ENCODE data around the gene CARD6. TPM values are rescaled to one million over a fixed set of nuclear protein-coding genes. Genes with fewer than 3 reads are reported as not detected.
"Not testable (repeated sequence)": the region's sequence is repeated elsewhere in the genome, so short reads cannot be mapped to it uniquely, and the experiment has no call there.

Gene CARD6
- total RNA-seq, 1 donor from 2014 or later: 1.7 TPM

- H3K4me3 Mint-ChIP-seq: no peak overlapping the region
- no peak for DNase-seq
- peak overlapping the region; percentile 73 for H3K27ac Mint-ChIP-seq
- H3K4me1 Mint-ChIP-seq: peaks cover 9% of the 10 kb centered on the region
- H3K36me3 Mint-ChIP-seq (ENCODE audit: low read depth): peaks cover 2% of the 10 kb centered on the region
- no peaks in the 10 kb centered on the region for H3K27me3 Mint-ChIP-seq
- intact Hi-C loops (cut with micrococcal nuclease): loop anchor here (1.0 kb wide), 3 partner anchors 15 to 22 kb away; partner anchors contain the start of genes PRKAA1 and RPL37
- no peaks in the 10 kb centered on the region for H3K9me3 Mint-ChIP-seq
These were observed 27.4 kb upstream of the CARD6 start for GRCh38 chr5:40813698-40814281.

DNA sequence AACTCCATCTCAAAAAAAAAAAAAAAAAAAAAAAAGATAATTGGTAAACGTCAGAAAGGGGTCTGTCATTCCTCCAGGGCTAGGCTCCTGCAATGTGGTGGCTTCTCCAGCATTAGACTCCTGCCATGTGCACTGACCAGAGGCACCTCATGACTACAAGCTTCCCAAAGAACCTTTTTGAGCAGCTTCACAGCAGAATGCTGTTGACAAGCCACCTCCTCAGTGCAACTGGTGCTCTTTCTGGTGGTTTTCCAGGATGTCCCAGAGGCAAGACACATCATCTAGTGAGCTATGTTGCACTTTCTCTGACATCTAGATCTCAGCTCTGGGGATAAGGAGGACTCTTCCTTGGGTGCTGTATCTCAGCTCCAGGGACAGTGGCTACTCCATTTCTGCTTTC lies 17.7 kb upstream of the CARD6 start:
- intact Hi-C loops (cut with micrococcal nuclease): no loop called here
- peaks cover 13% of the 10 kb centered on the region for H3K4me1 Mint-ChIP-seq
- no peak overlapping the region for H3K4me3 Mint-ChIP-seq
- no peak for DNase-seq
- H3K9me3 Mint-ChIP-seq: no peaks in the 10 kb centered on the region
- peak overlapping the region; percentile 5 for H3K27ac Mint-ChIP-seq
- H3K27me3 Mint-ChIP-seq: no peaks in the 10 kb centered on the region
- H3K36me3 Mint-ChIP-seq (ENCODE audit: low read depth): peaks cover 35% of the 10 kb centered on the region

DNA sequence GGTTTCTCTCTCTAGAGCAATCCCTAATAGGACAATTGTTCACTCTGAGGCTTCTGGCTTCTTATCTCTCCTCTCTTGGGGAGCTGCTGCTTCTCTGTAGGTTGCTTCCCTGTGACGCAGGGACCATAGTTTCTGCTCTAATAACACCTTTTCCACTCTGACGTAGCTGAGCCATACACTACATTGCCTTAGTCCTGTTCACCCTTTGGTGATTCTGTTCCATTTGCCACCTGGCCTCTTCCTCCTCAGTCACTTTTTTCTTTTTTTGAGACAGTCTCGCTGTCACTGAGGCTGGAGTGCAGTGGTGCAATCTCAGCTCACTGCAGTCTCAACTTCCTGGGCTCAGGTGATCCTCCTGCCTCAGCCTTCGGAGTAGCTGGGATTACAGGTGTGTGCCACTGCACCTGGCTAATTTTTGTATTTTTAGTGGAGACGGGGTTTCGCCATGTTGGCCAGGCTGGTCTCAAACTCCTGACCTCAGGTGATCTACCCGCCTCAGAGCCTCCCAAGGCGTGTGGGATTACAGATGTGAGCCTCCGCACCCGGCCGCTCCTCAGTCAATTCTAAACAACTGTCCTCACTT lies 15.6 kb upstream of the CARD6 start:
- H3K27me3 Mint-ChIP-seq; DNase-seq; H3K9me3 Mint-ChIP-seq; intact Hi-C loops (cut with micrococcal nuclease); H3K27ac Mint-ChIP-seq; H3K4me3 Mint-ChIP-seq: not testable (repeated sequence)
- H3K4me1 Mint-ChIP-seq: peaks cover 25% of the 10 kb centered on the region
- H3K36me3 Mint-ChIP-seq (ENCODE audit: low read depth): peaks cover 54% of the 10 kb centered on the region

- Mint-ChIP-seq H3K4me1 (peaks cover 27% of the 10 kb centered on the region), H3K36me3 (ENCODE audit: low read depth) (peaks cover 59% of the 10 kb centered on the region), H3K27me3 (no peaks in the 10 kb centered on the region), H3K27ac (peak overlapping the region; percentile 20), H3K9me3 (no peaks in the 10 kb centered on the region), H3K4me3 (no peak overlapping the region)
- intact Hi-C loops (cut with micrococcal nuclease): no loop called here
- DNase-seq: no peak
These were observed 14.5 kb upstream of the CARD6 start for GRCh38 chr5:40826489-40827187.

- no peaks in the 10 kb centered on the region for H3K9me3 Mint-ChIP-seq
- H3K27ac Mint-ChIP-seq: peak overlapping the region; percentile 49
- H3K27me3 Mint-ChIP-seq: no peaks in the 10 kb centered on the region
- H3K4me1 Mint-ChIP-seq: peaks cover 34% of the 10 kb centered on the region
- no peak for DNase-seq
- intact Hi-C loops (cut with micrococcal nuclease): no loop called here
- H3K4me3 Mint-ChIP-seq: no peak overlapping the region
- peaks cover 66% of the 10 kb centered on the region for H3K36me3 Mint-ChIP-seq (ENCODE audit: low read depth)
These were observed 13.8 kb upstream of the CARD6 start for GRCh38 chr5:40827188-40827977.

DNA sequence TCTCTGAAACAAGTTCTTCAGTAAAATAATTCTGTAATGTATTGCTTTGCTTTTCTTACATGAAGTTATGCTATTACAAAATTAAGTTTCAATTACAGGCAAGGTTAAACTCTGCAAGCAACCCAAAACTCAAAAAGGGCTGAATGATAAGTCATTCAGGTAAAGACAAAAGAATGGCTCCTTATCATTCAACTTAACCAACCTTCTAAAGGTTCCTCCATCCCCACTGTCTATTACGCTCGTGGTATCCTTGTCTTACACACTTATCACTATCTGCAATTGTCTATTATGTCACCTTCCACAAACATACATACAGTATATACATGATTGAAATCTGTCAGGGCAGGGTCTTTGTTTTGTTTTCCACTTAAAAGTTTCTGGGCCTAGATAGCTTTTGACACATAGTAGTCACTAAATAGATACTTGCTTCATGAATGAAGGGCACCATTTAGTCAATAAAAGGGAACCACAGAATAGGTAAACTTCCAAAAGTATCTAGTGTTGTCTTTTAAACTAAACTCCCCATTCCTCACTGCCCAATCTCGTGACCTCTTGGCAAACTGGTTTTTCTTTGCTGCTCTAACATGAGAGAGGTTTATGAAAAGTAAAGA lies 13.0 kb upstream of the CARD6 start:
- intact Hi-C loops (cut with micrococcal nuclease): no loop called here
- no peak overlapping the region for H3K4me3 Mint-ChIP-seq
- no peak overlapping the region for H3K27ac Mint-ChIP-seq
- H3K4me1 Mint-ChIP-seq: peaks cover 40% of the 10 kb centered on the region
- no peaks in the 10 kb centered on the region for H3K9me3 Mint-ChIP-seq
- no peak for DNase-seq
- H3K27me3 Mint-ChIP-seq: no peaks in the 10 kb centered on the region
- peaks cover 71% of the 10 kb centered on the region for H3K36me3 Mint-ChIP-seq (ENCODE audit: low read depth)

DNA sequence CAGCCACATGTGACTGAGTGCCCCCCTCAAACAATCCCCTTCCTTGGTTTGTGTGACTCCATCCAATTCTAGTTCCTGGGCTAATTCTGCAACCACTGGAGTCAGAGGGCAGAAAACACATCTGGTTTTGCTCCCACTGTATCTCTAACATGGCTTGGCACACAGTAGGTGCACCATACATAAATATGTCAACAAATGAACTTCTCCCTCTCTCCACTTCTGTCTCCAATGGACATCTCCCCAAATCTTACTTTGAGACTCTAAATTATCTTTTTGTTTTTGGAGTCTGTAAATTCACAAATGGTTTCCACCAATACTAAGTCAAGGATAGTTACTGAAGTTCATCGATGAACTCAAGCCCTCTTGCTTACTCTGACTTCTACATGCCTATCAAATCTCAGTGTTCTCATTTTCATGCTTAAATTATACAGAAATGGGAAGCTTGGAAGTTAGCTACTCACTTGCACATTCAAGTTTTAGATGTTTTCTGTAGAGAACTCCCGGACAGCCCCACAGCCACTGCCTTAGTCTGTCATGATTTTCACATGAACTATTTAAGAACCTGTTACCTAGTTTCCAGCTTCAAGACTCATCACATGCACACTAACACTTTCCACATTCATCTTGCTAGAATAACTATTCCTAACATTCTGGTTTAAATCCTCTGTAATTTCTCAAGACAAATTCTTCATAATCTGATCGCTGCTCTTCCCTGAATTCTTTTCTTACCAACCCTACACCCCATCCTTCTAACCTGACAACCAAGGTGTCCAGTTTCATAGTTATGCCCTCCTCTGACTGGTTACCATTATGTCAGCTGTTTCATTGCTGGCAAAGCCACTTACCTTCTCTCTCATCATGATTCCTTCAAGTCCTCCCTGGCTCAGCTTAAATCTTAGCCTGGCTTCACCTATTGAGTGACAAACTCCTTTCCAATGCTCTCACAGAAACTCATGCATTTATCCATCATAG lies 12.2 kb upstream of the CARD6 start:
- Mint-ChIP-seq H3K9me3 (no peaks in the 10 kb centered on the region), H3K36me3 (ENCODE audit: low read depth) (peaks cover 79% of the 10 kb centered on the region), H3K27ac (peak overlapping the region; percentile 73), H3K27me3 (no peaks in the 10 kb centered on the region), H3K4me1 (peaks cover 45% of the 10 kb centered on the region), H3K4me3 (peak overlapping the region; percentile 24)
- intact Hi-C loops (cut with micrococcal nuclease): no loop called here
- no peak for DNase-seq

- peak overlapping the region; percentile 70 for H3K27ac Mint-ChIP-seq
- H3K9me3 Mint-ChIP-seq: no peaks in the 10 kb centered on the region
- intact Hi-C loops (cut with micrococcal nuclease): loop anchor here (10.0 kb wide), 3 partner anchors 425 to 1615 kb away; partner anchors contain the start of genes FYB1 and RIMOC1
- H3K4me3 Mint-ChIP-seq: peak overlapping the region; percentile 8
- no peak for DNase-seq
- H3K36me3 Mint-ChIP-seq (ENCODE audit: low read depth): peaks cover 89% of the 10 kb centered on the region
- no peaks in the 10 kb centered on the region for H3K27me3 Mint-ChIP-seq
- H3K4me1 Mint-ChIP-seq: peaks cover 46% of the 10 kb centered on the region
These were observed 11.2 kb upstream of the CARD6 start for GRCh38 chr5:40829748-40830533.

- H3K27ac Mint-ChIP-seq: peak overlapping the region; percentile 77
- DNase-seq: no peak
- H3K4me3 Mint-ChIP-seq: peak overlapping the region; percentile 97
- peaks cover 58% of the 10 kb centered on the region for H3K4me1 Mint-ChIP-seq
- H3K9me3 Mint-ChIP-seq: no peaks in the 10 kb centered on the region
- H3K27me3 Mint-ChIP-seq: no peaks in the 10 kb centered on the region
- H3K36me3 Mint-ChIP-seq (ENCODE audit: low read depth): peaks cover 84% of the 10 kb centered on the region
- intact Hi-C loops (cut with micrococcal nuclease): loop anchor here (1.0 to 10.0 kb wide), 4 partner anchors 18 to 1617 kb away; partner anchors contain the start of genes FYB1 and RIMOC1
These were observed 9.6 kb upstream of the CARD6 start for GRCh38 chr5:40831346-40832210.

DNA sequence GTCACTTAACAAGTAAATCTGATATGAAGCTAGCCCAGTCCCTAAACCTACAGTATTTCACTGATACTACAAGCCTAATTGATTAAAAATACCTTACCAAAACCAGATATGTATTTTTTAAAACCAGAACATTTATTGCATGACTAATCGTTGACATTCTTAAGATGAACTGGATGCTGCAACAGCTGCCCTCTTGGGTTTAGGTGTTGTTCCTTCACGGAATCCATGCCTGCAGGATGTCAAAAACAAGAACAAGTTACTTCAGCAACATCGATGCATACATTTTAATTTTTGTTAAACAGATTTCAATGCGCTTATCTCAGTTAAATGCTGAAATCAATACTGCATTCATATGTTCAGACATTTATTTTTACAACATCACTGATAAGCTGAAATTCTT lies 8.8 kb upstream of the CARD6 start:
- Mint-ChIP-seq H3K4me3 (peak overlapping the region; percentile 97), H3K27ac (peak overlapping the region; percentile 77), H3K36me3 (ENCODE audit: low read depth) (peaks cover 77% of the 10 kb centered on the region), H3K9me3 (no peaks in the 10 kb centered on the region), H3K4me1 (peaks cover 60% of the 10 kb centered on the region), H3K27me3 (no peaks in the 10 kb centered on the region)
- intact Hi-C loops (cut with micrococcal nuclease): loop anchor here (10.0 kb wide), 3 partner anchors 428 to 1618 kb away; partner anchors contain the start of genes FYB1 and RIMOC1
- no peak for DNase-seq

DNA sequence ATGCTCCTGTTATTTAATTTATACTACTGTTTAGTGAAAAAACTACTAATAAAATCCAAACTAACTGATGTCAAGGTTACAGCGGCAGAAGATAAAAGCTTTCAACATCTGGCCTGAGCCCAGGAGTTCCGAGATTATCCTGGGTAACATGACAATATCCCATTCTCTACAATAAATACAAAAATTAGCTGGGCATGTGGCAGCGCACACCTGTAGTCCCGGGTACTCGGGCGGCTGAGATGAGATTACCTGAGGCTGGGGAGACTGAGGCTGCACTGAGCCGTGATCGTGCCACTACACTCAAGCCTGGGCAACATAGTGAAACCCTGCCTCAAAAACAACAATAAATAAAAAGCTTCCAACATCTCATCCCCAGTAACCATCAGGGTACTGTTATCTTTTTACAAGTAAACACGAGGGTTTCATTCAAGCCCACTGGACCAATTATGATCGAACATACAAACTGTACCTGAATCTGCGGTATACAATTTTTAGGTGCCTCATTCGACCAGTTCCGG lies 7.4 kb upstream of the CARD6 start:
- no peaks in the 10 kb centered on the region for H3K9me3 Mint-ChIP-seq
- peaks cover 50% of the 10 kb centered on the region for H3K4me1 Mint-ChIP-seq
- no peaks in the 10 kb centered on the region for H3K27me3 Mint-ChIP-seq
- H3K27ac Mint-ChIP-seq: peak overlapping the region; percentile 99
- H3K4me3 Mint-ChIP-seq: peak overlapping the region; percentile 97
- peaks cover 62% of the 10 kb centered on the region for H3K36me3 Mint-ChIP-seq (ENCODE audit: low read depth)
- no peak for DNase-seq
- intact Hi-C loops (cut with micrococcal nuclease): loop anchor here (2.0 to 10.0 kb wide), 5 partner anchors 155 to 1619 kb away; partner anchors contain the start of genes FYB1, PTGER4 and RIMOC1

Measured in activated CD4-positive, alpha-beta T cell treated with anti-CD3 and anti-CD28 coated beads, Interleukin-2, amount 10 ng/mL, durations not matched to agents 24 days and 14 days (primary cell).